HepG2 (cell line): Measurements from ENCODE around the gene DENND1C. TPM values are rescaled to one million over a fixed set of nuclear protein-coding genes. Genes with fewer than 3 reads are reported as not detected.

Experiments
- FOXK2 ChIP-seq: fragments of 450-650 bp; IDR thresholded peaks from 2 replicates; pipeline ENCODE4 v1.6.1; 2016
- HMG20A ChIP-seq: IDR thresholded peaks from 2 replicates; pipeline ENCODE4 v1.6.1; 2016; ENCODE audit warnings: borderline replicate concordance
- KLF13 ChIP-seq: sonication (generic); formaldehyde crosslinking; IDR thresholded peaks from 2 replicates; pipeline ENCODE4 v1.4.0; 2020; ENCODE audit warnings: mild to moderate bottlenecking, missing genetic modification reagents
- MAZ ChIP-seq, 2 experiments: sonication (generic) in 1 of 2; formaldehyde crosslinking in 1 of 2; IDR thresholded peaks; 2 replicates each; pipeline versions ENCODE4 v1.5.0 to v1.6.1; 2012 to 2020; ENCODE audit warnings: low read depth in 2 of 2, mild to moderate bottlenecking in 2 of 2, borderline replicate concordance in 1 of 2, improper control_type of control experiment in 1 of 2, low read length in 1 of 2, missing genetic modification reagents in 1 of 2, moderate library complexity in 1 of 2
- MYNN ChIP-seq: sonication (generic); formaldehyde crosslinking; IDR thresholded peaks from 2 replicates; pipeline ENCODE4 v1.4.0; 2020; ENCODE audit warnings: mild to moderate bottlenecking, low read depth, missing genetic modification reagents
- NR3C1 ChIP-seq: sonication (generic); formaldehyde crosslinking; IDR thresholded peaks from 2 replicates; pipeline ENCODE4 v1.4.0; 2020; ENCODE audit warnings: missing genetic modification reagents
- ONECUT2 ChIP-seq: sonication (generic); formaldehyde crosslinking; IDR thresholded peaks from 2 replicates; pipeline ENCODE4 v1.4.0; 2020; ENCODE audit warnings: missing genetic modification reagents
- YEATS2 ChIP-seq: sonication (generic); formaldehyde crosslinking; IDR thresholded peaks from 2 replicates; pipeline ENCODE4 v1.4.0; 2020; ENCODE audit warnings: missing genetic modification reagents, borderline replicate concordance
- ZBTB21 ChIP-seq: sonication (generic); formaldehyde crosslinking; IDR thresholded peaks from 2 replicates; pipeline ENCODE4 v1.4.0; 2020; ENCODE audit warnings: missing genetic modification reagents
- ZNF101 ChIP-seq: sonication (generic); formaldehyde crosslinking; IDR thresholded peaks from 2 replicates; pipeline ENCODE4 v1.4.0; 2020; ENCODE audit warnings: mild to moderate bottlenecking, low read depth, missing genetic modification reagents, borderline replicate concordance
- ZNF121 ChIP-seq: sonication (generic); formaldehyde crosslinking; IDR thresholded peaks from 2 replicates; pipeline ENCODE4 v1.5.0; 2020; ENCODE audit warnings: mild to moderate bottlenecking, missing genetic modification reagents
- ZNF598 ChIP-seq: sonication (generic); formaldehyde crosslinking; IDR thresholded peaks from 2 replicates; pipeline ENCODE4 v1.5.1; 2020; ENCODE audit warnings: mild to moderate bottlenecking, missing genetic modification reagents, borderline replicate concordance
- ZNF629 ChIP-seq: sonication (generic); formaldehyde crosslinking; conservative IDR thresholded peaks from 2 replicates; pipeline ENCODE4 v1.5.0; 2020; ENCODE audit warnings: missing genetic modification reagents
- ZNF816 ChIP-seq: sonication (generic); formaldehyde crosslinking; IDR thresholded peaks from 2 replicates; pipeline ENCODE4 v1.8.0; 2022; ENCODE audit warnings: missing genetic modification reagents, mild to moderate bottlenecking, borderline replicate concordance
- polyA plus RNA-seq, 8 experiments: library from polyadenylated mRNA; depleted of rRNA in 3 of 8; stranded (reverse) in 7 of 8; unstranded in 1 of 8; fragments of >200 nt; fragmentation: Illumina TruSeq in 4 of 8; extraction: Trizol in 4 of 8; gene quantifications; 2 replicates each; pipeline versions ENCODE4 v1.2.1 to v1.2.3, GENCODE V29; 2011 to 2016; ENCODE audit warnings: low read depth in 4 of 8, missing spikeins in 1 of 8, mixed read lengths in 1 of 8; ENCODE audit not compliant: insufficient read depth in 1 of 8
- total RNA-seq, 5 experiments: library from RNA; depleted of rRNA; stranded (reverse); fragments of >200 nt; fragmentation: Illumina TruSeq; extraction: Trizol; gene quantifications; 2 replicates each; pipeline ENCODE4 v1.2.3, GENCODE V29; 2016; ENCODE audit warnings: low read depth in 1 of 5
- TF ChIP-seq, protein P1 (sequence below): sonication (generic); formaldehyde crosslinking; IDR thresholded peaks from 2 replicates; pipeline ENCODE4 v1.8.1; 2023; ENCODE audit warnings: mild to moderate bottlenecking, inconsistent platforms, moderate library complexity, missing genetic modification reagents, borderline replicate concordance
- TF ChIP-seq, protein P2 (sequence below): sonication (generic); formaldehyde crosslinking; IDR thresholded peaks from 2 replicates; pipeline ENCODE4 v1.5.1; 2020; ENCODE audit warnings: mild to moderate bottlenecking, missing genetic modification reagents
- TF ChIP-seq, protein P3 (sequence below): sonication (generic); formaldehyde crosslinking; IDR thresholded peaks from 2 replicates; pipeline ENCODE4 v1.4.0; 2020; ENCODE audit warnings: mild to moderate bottlenecking, low read depth, missing genetic modification reagents
- TF ChIP-seq, protein P4 (sequence below): sonication (generic); formaldehyde crosslinking; IDR thresholded peaks from 2 replicates; pipeline ENCODE4 v1.5.1; 2020; ENCODE audit warnings: missing genetic modification reagents, mild to moderate bottlenecking, borderline replicate concordance
- TF ChIP-seq, protein P5 (sequence below): sonication (generic); formaldehyde crosslinking; IDR thresholded peaks from 2 replicates; pipeline ENCODE4 v1.8.0; 2022; ENCODE audit warnings: mild to moderate bottlenecking, missing genetic modification reagents, moderate library complexity

The DENND1C gene
- total and polyA plus RNA-seq, 2 of the 13 experiments (the other 11 are each of a cell fraction or from before 2014, with no cell fraction given) = 0.04 to 0.73 TPM

DNA sequence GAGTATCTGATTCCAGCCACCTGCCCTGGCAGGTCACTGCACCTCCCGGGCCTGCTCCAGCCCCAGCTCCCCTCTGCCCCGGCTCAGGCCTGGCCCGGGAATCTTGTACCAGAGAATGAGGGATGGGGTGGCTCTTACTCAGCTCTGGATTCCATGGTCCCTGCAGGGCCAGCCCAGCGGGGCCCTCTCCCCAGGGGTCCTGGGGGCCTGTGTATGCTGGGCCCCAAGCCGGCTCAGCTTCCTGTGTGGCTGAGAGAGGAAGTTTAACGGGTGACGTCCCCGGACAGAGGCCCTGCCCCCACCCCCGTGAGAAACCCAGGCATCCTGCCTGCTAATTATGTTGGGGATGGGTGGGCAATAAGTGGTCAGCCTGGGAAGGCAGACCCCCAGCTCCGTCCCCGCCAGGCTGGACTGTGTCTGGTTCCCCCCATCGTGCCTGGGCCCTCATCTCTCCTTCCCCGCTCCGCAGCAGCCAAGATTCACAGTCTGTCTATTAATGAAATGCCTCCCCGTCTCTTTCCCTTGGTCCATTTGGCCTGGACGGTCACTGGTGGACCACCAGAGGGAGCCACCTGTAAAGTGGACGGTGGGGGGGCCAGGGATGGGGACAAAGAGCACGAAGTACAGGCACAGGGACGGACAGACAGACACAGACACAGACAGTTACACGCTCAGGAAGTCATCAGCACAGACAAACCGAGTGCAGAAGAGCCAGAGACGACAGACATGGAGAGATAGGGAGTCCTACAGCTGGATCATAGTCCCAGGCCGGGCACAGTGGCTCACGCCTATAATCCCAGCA is at the start of gene DENND1C (continued):
- TF ChIP-seq, protein P1, sequence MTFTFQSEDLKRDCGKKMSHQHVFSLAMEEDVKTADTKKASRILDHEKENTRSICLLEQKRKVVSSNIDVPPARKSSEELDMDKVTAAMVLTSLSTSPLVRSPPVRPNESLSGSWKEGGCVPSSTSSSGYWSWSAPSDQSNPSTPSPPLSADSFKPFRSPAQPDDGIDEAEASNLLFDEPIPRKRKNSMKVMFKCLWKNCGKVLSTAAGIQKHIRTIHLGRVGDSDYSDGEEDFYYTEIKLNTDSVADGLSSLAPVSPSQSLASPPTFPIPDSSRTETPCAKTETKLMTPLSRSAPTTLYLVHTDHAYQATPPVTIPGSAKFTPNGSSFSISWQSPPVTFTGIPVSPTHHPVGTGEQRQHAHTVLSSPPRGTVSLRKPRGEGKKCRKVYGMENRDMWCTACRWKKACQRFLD (CRISPR knock-in tag) = no peak
- TF ChIP-seq NR3C1 (no peak), YEATS2 (CRISPR knock-in tag) (no peak), MYNN (CRISPR knock-in tag) (no peak), ZNF816 (CRISPR knock-in tag) (no peak), HMG20A (CRISPR knock-in tag) (0 out of 2 replicates have a peak, but pooled peaks have one; percentile 20), ZBTB21 (CRISPR knock-in tag) (no peak), ONECUT2 (CRISPR knock-in tag) (no peak), ZNF121 (CRISPR knock-in tag) (no peak), KLF13 (no peak), ZNF101 (CRISPR knock-in tag) (no peak), ZNF629 (CRISPR knock-in tag) (0 out of 2 replicates have a peak, but pooled peaks have one; percentile 19), FOXK2 (no peak), MAZ (IDR thresholded peaks at IDR 0.05; ENCODE audit: borderline replicate concordance, low read depth, low read length) (peak; percentile 42; the same call in 1 of the 2 replicates), MAZ (CRISPR knock-in tag; IDR thresholded peaks at IDR 0.05; ENCODE audit: low read depth) (peak; percentile 56; the same call in 1 of the 2 replicates), ZNF598 (CRISPR knock-in tag) (0 out of 2 replicates have a peak, but pooled peaks have one; percentile 41)
- TF ChIP-seq, protein P2, sequence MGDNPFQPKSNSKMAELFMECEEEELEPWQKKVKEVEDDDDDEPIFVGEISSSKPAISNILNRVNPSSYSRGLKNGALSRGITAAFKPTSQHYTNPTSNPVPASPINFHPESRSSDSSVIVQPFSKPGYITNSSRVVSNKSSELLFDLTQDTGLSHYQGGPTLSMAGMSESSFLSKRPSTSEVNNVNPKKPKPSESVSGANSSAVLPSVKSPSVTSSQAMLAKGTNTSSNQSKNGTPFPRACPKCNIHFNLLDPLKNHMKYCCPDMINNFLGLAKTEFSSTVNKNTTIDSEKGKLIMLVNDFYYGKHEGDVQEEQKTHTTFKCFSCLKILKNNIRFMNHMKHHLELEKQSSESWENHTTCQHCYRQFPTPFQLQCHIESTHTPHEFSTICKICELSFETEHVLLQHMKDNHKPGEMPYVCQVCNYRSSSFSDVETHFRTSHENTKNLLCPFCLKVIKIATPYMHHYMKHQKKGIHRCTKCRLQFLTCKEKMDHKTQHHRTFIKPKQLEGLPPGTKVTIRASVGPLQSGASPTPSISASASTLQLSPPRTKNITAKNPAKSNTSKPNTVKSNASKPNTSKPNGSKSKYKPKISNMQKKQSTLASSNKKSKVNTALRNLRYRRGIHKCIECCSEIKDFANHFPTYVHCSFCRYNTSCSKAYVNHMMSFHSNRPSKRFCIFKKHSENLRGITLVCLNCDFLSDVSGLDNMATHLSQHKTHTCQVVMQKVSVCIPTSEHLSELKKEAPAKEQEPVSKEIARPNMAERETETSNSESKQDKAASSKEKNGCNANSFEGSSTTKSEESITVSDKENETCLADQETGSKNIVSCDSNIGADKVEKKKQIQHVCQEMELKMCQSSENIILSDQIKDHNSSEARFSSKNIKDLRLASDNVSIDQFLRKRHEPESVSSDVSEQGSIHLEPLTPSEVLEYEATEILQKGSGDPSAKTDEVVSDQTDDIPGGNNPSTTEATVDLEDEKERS (CRISPR knock-in tag) = no peak
- TF ChIP-seq, protein P3, sequence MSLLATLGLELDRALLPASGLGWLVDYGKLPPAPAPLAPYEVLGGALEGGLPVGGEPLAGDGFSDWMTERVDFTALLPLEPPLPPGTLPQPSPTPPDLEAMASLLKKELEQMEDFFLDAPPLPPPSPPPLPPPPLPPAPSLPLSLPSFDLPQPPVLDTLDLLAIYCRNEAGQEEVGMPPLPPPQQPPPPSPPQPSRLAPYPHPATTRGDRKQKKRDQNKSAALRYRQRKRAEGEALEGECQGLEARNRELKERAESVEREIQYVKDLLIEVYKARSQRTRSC = no peak
- TF ChIP-seq, protein P4, sequence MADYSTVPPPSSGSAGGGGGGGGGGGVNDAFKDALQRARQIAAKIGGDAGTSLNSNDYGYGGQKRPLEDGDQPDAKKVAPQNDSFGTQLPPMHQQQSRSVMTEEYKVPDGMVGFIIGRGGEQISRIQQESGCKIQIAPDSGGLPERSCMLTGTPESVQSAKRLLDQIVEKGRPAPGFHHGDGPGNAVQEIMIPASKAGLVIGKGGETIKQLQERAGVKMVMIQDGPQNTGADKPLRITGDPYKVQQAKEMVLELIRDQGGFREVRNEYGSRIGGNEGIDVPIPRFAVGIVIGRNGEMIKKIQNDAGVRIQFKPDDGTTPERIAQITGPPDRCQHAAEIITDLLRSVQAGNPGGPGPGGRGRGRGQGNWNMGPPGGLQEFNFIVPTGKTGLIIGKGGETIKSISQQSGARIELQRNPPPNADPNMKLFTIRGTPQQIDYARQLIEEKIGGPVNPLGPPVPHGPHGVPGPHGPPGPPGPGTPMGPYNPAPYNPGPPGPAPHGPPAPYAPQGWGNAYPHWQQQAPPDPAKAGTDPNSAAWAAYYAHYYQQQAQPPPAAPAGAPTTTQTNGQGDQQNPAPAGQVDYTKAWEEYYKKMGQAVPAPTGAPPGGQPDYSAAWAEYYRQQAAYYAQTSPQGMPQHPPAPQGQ (CRISPR knock-in tag) = 0 out of 2 replicates have a peak, but pooled peaks have one; percentile 64
- TF ChIP-seq, protein P5, sequence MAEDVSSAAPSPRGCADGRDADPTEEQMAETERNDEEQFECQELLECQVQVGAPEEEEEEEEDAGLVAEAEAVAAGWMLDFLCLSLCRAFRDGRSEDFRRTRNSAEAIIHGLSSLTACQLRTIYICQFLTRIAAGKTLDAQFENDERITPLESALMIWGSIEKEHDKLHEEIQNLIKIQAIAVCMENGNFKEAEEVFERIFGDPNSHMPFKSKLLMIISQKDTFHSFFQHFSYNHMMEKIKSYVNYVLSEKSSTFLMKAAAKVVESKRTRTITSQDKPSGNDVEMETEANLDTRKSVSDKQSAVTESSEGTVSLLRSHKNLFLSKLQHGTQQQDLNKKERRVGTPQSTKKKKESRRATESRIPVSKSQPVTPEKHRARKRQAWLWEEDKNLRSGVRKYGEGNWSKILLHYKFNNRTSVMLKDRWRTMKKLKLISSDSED (CRISPR knock-in tag) = no peak
